Measurements from ENCODE around the gene MARCHF11.

The MARCHF11 gene

DNA sequence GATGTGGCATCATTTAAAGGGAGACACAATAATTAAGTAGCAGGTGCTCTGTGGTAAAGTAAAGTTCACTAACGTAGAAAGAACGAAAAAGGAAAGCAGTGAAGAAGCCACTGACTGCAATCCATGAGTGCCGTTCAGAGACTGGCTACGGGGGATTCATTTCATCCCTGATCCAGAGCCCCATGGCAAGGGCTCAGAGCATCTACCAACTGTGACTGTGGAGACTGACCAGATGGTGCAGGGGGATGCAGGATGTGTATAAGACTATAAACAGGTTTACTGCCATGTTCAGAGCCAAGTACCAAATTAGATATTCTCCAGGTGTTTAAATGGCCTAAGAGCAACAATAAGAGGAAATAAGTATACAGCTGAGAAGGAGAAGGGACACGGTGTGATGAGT lies 47.7 kb downstream of the MARCHF11 start:
- no peak for FAIRE-seq

DNA sequence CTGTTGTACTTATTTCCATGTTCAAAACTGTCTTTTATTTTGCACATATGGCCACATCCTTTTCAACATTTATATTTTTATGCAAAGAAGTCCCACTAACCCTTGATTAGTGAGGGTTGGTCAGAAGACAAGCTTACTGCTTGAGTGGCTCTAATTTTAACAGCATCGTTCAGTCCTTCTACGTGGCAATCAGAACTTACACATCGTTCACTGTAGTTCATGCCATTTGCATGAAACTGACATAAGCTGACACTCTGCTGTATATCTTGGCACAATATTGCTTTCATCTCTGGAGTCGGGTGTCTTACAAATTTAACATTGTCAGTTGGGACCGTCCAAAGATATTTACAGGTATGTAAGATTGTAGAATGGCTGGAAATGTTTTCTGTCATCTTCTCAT lies 50.6 kb downstream of the MARCHF11 start:
- FAIRE-seq, result no peak

DNA sequence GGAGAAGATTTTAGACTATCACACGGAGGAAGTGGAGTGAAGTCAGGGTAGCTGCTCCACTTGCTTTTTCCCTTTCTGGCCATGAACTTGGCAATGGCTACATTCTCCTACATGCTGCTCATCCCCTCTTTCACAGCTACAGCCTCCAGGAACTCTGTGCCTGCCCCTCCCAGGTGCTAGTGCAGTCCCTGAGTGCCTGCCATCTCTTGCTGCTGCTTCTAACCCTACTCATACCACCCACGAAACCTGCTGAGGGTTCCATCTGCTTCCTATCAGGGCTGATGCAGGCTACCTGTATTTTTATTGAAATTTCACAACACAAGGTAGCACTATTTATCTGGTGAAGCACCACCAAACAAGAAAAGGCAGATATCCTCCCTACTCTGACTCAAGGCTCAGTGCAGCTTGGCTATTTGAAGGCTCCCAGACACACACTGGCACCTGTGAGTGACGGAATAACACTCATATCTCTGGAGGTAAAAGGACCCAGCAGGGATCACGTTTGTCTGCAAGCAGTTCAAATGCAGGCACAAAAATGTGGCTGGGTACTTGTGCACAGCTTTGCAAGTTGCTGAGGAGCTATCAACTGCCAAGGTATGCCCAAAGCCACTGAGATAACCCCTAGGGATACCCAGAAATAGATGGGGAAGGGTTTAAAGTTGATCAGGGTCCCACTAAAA lies 51.6 kb downstream of the MARCHF11 start:
- FAIRE-seq, result no peak

DNA sequence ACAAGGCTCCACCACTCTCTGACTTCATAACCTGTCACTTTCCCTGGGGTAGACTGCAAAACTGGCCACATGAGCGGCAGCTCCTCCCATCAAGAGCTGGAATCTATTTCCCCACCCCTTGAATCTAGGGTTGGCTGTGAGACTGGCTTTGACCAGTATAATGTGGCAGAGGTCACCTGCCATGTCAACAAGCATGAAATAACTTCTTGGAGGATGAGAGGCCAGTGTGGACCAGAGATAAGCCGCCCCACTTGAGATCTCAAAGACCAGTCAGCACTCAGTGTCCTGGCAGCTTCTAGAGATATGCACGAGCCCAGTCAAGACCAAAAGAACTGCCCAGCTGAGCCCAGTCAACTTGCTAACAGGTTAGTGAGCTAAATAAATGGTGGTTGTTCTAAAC lies 59.0 kb downstream of the MARCHF11 start:
- FAIRE-seq, result no peak

DNA sequence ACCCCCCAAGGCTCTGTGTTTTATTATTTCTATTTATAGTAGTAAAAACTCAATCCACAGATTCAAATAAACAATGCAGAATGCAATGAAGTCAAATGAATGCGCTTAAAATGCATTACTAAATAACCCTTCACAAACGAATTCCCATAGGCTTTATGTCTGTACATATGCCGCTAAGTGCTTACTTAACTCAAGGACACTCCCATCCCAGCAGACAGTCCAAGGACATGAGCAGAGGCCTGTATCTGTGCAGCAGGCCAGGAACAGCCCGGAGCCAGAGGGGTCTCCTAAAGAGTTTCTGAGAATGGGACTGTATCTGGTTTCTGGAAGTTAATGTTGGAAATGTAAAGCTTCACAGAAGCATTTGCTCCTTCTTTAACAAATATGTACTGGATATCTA lies 59.8 kb downstream of the MARCHF11 start:
- FAIRE-seq, result no peak

DNA sequence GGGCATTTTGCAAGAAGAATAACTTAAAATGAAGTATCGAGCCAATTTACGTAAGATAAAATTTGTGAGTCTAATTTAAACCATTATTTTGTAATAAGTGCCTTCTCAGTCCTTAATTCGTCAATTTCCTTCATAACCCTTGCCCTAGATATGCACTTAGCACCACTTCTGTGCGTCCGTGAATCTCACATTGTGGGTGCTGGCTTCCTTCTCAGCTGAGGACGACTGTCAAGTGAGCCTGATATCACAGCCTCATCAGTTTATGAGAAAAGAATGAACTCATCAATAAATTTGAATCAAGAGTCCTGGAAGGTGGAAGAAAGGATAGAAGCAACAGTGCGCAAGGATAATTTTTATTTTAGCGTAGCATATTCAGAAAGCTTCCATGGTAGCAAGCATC lies 64.5 kb downstream of the MARCHF11 start:
- FAIRE-seq, result no peak

DNA sequence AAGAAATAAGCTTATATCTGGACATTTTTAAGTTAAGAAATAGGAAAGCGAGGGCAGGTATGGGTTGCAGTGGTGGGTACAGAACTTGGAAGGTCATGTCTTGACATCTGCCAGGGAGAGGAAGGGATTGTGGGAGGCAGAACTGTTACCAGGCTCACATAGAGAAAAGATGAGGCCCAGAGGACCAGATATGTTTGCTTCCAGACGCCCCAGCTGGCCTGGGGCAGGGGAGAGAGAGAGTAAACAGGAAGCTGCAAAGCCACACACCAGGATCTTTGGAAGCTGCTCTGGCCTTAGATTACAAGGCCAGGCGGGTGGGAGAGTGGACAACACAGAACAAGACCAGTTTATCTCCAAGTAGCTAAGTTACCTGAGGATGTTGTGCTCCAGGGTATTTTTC lies 71.2 kb downstream of the MARCHF11 start:
- no peak for FAIRE-seq

DNA sequence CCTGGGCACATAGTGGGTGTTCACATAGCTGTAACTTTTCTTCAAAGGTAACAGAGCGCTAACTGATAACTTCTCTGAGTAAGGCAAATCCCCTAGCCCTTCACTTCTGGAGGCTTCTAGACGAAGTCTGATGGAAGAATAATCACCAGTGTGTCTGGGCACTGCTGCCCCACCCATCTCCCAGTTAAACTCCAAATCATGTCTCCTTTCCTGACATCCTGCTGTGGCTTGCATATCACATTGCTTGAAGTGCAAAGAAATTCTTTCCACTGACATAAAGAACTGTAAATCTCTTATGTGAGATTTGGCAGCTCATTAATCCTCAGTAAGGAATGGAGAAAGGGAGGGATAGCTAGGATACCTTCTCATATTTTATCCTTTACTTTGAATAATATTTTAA lies 74.6 kb downstream of the MARCHF11 start:
- no peak for FAIRE-seq

DNA sequence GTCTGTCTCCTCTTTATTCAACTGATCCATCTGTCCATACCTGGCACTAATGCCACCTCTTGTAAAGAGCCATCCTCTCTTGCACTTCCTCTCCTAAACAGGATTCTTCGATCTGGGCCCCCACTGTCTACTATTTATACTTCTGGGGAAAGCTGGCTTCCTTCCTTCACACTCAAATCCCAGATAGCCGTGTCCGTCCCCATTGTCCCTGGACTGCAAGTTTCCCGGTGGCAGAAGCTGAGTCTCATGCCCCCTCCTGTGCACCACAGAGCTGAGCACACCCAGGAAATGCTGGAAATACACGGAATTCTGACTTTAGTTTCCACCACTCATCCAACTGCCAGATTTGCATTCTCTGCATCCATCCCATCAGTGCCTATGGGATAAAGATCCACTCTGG lies 84.0 kb downstream of the MARCHF11 start:
- FAIRE-seq, result no peak

DNA sequence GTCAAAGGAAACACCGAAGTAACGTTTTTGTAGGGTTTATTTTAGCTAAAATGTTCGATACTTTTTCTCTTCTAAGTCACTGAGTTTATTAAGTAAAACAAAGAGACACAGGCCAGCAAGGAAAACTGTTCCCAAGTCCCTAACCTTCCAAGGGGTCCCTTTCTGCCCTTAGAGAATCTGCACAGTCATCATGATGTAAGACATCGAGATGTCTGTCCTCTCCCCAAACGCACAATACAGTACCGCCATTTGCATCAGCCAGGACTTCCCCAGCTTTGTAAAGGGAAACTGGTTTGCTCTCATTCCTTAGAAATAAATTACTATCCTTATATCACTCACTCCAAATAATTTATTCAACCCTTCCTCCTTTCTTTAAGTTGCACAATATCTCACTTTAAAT lies 89.3 kb downstream of the MARCHF11 start:
- no peak for FAIRE-seq

DNA sequence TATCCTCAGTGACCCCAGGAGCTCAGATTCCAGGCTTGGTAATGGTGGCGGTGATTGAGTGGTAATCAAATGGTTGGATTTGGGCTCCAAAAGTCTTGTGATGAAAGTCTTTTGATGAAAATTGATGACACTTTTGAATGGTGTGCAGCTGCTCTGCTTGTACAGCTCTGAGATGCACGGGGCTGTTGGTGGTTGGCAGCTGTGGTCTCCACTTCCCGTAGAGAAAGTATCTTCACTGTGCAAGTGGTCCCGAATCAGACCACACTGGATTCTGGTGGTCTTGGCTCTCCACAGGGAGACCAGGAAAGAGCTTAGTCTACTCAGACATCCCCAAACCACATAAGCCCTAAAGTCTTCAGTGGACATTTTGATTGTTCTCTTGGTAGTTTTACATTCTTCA lies 96.6 kb downstream of the MARCHF11 start:
- no peak for FAIRE-seq

DNA sequence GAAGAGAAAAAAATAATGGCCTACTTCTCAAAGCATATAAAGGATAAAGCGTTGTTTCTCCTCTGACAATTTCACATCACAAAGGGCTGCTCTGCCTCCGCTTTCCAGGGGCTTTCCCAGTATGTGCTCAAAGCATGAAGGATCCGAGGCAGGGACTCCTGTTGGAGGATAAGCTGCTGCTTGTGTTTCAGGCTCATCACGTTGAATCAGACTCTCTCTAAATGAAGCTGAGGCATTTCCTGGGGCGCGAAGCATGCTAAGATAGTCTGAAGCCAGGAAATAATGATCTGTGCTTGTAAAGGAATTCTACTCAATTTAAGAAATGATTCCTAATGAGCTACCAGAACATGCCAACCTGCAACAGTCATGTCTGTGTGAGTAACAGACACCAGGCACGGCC lies 97.5 kb downstream of the MARCHF11 start:
- no peak for FAIRE-seq

DNA sequence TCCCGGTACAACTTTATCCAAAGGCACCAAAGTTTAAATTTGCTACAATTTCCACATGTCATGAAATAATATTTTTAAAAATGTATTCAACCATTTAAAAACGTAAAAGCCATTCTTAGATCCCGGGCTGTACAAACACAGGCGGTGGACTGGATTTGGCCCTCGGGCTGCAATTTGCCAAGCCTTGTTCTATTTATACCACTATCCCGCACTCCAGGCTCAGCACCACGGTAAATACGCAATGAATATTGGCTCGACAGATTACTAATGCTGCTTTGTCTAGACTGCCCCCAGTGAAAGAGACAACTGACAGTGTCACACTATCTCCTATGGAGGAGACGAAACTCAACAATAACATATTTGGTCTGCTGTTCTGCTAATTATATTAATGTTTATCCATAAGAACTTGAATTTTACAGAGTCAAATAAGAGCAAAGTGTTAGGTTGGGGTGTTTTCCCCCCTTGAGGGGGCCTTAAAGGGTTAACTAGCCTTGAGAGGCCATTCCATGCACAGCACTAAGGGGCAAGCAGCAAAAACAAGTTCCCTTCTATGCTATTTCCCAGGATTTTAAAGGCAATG lies 98.1 kb downstream of the MARCHF11 start:
- no peak for FAIRE-seq

DNA sequence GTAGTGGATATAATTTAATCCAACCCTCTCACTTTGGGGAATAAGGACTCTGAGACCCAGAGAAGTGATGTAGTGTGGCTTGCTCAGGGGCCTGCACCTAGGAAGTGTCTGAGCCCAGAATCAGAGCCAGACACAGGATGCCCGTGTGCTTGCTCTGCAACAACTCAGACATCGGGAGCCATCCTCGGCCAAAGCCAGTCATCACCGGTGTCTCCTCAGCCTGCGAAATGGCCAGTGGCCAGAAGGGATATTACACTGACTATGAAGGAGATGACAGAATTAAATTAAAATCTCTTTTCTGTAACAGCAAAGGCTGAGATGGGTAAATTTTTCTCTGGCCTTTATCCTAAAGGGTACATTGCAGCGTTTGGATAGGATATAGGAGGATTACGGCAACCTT lies 102.9 kb downstream of the MARCHF11 start:
- no peak for FAIRE-seq

DNA sequence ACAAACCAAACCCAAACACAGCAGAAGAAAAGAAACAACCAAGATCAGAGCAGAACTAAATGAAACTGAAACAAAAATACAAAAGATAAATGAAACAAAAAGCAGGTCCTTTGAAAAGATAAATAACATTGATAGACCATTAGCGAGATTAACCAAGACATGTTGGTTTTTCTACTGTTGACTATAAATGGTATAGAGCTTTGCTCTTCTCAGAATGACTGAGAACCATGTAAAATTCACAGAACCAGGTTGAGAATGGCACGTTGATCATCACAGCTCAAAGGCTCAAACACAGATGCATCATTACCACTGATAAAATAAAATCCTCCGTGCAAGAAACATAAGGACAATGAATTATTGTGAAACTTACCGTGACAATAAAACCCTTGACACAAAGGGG lies 105.2 kb downstream of the MARCHF11 start:
- FAIRE-seq, result no peak

DNA sequence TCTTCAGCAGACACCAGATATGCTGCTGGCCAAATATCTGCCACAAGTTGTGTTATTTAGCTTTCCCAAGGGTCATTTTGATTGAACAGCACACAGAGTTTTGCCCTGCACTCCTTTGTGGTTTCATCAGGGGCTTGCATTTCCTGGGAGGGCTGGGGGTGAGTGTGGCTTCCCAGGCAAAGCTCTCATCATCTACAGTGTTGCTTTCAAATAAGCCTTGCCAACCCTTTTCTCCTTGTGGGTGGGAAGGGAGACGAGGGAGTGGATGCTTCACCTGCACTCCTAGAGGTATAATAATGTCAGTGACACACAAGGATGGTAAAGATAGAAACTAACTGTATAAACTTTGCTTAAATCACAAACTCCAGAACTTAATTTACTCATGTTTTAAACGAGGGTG lies 107.0 kb downstream of the MARCHF11 start:
- FAIRE-seq, result no peak

DNA sequence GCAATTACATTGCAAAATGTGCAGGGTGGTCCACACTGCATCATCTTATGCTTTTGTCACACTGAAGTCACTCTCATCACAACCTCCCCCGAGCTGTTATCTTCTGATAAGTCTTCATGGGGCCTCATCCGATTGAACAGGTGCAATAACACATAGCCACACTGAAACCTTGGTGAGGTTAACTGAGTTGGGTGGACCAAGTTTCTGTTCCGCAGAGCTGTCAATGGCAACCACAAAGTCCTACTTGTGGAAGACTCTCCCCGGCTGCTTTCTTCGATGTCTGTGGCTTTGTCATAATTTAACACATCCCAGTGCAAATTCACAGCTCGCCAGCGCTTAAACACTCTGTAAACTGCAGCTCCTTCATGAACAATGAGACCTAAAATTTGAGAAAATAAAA lies 112.2 kb downstream of the MARCHF11 start:
- no peak for FAIRE-seq

DNA sequence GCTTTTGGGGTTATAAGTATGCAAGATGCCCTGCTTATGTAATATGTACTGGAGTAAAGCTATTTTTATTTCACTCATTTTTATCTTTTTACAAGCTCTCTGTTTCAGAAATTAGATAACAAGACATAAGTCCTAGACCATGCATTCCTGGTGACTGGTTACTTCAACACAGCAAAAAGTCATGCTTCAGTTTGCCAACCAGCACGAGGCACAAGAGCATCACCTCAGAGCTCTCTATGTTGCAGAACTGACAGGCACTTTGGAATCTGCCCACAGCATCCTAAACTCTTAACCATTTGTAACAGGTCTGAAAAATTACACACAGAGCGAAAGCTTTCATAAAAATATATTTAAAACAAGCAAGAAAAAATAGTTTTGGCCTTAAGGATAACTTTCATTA lies 112.8 kb downstream of the MARCHF11 start:
- no peak for FAIRE-seq

DNA sequence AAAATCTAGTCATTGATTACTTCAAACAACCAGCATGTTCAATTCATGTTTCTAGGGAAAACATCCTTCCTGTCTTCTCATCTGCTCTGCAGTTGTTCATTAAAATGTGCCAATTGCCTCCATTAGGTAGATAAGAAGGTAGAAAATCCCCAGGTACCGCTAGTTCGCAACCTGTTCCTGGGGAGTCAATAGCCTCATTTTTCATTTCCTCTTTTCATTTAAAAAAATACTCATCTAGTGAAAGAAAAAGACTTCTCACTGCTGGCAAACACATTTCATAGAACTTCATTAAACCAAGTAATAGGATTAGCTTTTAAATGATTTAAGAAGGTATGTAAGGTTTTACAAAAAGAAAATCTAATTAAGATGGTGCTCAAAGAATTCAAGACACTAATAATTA lies 113.3 kb downstream of the MARCHF11 start:
- no peak for FAIRE-seq

DNA sequence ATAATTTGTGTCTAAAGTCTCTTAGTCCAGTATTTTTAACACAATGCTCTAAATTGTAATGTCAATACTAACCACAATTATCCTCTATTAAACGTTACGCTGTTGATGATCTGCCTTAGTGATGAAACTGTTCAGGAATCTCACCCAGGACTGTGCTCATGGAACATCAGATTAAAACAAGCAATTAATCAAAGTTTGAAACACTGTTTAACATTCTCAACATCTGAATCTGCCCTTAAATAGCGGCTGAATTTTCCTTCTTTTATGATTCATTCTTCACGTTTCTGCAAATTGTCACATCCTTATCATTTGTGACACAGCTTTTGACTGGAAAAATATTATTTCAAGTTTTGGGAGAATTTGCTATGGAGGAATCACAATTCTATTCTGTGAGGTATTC lies 113.8 kb downstream of the MARCHF11 start:
- FAIRE-seq, result no peak

DNA sequence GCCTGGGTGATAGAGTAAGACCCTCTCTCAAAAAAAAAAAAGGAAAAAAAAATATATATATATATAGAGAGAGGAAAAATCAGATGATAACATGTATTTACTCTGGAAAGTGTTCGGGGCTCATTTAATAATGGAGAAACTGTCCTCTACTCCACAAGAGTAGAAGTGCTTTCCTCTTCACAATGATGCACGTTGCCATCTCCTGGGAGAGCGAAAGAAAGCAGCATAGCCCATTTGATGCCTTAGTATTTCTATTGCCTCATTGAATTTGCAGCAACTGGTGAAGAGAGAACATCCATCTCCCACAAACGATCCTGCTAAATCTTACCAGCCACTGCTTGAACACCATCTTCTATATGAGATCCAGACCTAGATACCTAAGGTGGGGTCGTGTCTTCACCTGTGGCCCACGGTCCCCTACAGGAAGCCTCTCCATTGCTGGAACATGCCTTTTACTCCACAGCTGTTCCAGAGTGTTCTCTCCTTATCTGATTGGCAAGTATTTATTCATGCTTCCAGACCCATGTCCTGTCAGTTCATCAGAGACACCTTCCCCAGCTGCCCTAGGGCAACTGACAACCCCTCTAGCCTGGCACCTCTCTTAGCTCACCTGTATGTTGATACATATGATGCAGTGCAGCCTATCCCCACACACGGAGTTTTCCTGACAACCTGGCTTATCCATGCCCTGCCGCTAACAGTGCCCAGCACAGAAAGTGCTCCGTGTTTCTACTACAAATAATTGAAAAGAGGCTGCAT lies 115.3 kb downstream of the MARCHF11 start:
- no peak for FAIRE-seq

DNA sequence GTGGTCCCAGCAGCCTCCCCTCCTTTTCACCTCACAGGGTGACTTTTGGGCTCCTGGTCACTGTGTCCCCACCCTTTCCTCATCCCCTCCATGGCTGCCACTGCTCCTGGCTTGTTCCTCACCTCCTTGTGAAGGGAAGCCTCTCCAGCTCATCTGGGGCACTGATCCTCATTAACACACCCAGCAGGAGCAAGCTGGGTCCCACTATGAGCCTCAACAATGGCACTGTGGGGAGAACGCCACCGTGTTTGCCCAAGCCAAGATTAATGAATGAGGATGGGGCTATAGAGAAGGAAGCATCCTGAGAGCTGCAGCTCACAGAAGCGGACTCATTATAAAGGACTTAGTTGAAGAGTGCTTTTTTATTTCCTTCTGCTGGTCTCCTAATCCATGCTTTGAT lies 118.4 kb downstream of the MARCHF11 start:
- no peak for FAIRE-seq

DNA sequence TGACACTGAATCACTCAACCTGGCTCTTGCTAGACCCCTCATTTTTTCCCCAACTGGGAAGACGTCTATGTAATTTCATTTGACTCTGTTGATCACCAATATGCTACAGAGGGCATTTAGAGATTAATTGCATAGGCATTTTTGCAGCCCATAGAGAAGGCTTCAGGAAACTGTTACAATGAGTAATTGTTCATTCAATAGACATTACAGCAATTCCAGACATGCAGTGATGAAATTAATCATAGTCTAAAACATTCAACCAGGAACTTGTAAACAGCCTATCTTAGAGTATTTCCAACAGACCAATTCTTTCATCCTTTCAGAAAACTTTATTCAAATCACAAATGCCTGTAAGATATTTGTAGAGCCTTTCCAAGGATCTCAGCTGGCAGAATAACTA lies 122.3 kb downstream of the MARCHF11 start:
- FAIRE-seq, result no peak

DNA sequence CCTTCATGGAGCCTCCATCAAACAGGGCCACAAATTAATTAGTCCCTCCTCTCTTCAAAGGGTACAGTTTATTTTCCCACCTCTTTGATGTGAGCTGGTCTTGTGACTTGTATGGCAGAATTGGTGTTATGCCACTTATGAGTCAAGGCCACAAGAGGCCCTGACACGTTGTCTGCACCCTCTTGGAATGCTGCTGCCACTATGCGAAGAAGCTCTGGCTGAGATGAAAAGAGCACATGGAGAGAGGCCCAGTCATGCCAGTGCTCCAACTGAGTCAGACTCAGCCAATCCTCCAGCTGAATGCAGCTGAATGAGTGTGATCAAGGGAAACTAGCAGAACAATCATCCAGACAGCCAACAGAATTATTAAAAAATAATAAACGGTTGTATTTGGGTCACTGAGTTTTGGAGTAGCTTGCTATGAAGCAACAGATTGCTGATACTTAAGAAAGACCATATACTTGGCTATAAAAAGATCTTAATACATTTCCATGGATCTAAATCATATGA lies 128.3 kb downstream of the MARCHF11 start:
- no peak for FAIRE-seq

All from colon (tissue), 2 donors.